Testis (tissue), 3 donors: ENCODE measurements around the gene CFAP57. TPM values are rescaled to one million over a fixed set of nuclear protein-coding genes. Genes with fewer than 3 reads are reported as not detected.

Experiments
- DNase-seq: peaks from one replicate; pipeline ENCODE4 v3.0.0-alpha.2; 2019
- H3K27ac ChIP-seq, 2 donors: fragments of 200-600 bp; sonication (generic); one replicate each; pipeline ENCODE4 v1.5.1; 2019
- H3K27me3 ChIP-seq: fragments of 200-600 bp; sonication (generic); one replicate; pipeline ENCODE4 v1.5.1; 2019
- H3K36me3 ChIP-seq: fragments of 200-600 bp; sonication (generic); one replicate; pipeline ENCODE4 v1.5.1; 2017; ENCODE audit warnings: low read depth; ENCODE audit errors: missing control alignments
- H3K4me1 ChIP-seq: fragments of 200-600 bp; sonication (generic); one replicate; pipeline ENCODE4 v1.5.1; 2019
- H3K4me3 ChIP-seq, 2 donors: fragments of 200-600 bp; sonication (generic); one replicate each; pipeline ENCODE4 v1.5.1; 2017 to 2019
- H3K9me3 ChIP-seq: fragments of 200-600 bp; sonication (generic); one replicate; pipeline ENCODE4 v1.5.1; 2017
- POLR2A ChIP-seq: fragments of 450-650 bp; IDR thresholded peaks from one replicate; pipeline ENCODE4 v1.6.1; 2017; ENCODE audit warnings: antibody characterized with exemption, mild to moderate bottlenecking, moderate library complexity
- WGBS, 2 donors: methylation state at CpG; one replicate each; pipeline ENCODE4 v1.1.5; 2018; 5-methylcytosine and 5-hydroxymethylcytosine counted together
- intact Hi-C: fragments of 100-400 bp; cut with DNase I; formaldehyde crosslinking; loops from one replicate; pipeline ENCODE4 v1.15.1; 2023; ENCODE audit warnings: low total_unique reads
- polyA plus RNA-seq: library from polyadenylated mRNA; stranded (reverse); fragments of 350-450 nt; fragmentation: Illumina TruSeq; extraction: RNeasy Lipid Tissue Mini Kit (QIAGEN cat#74804); gene quantifications from one replicate; pipeline ENCODE4 v1.2.3, GENCODE V29; 2014; ENCODE audit warnings: low read depth, low replicate concordance; ENCODE audit not compliant: insufficient read depth
- total RNA-seq, 2 donors: library from RNA; depleted of rRNA; stranded (reverse); fragments of >200 nt; gene quantifications; one replicate each; pipeline ENCODE4 v1.2.3, GENCODE V29; 2016
- TF ChIP-seq, protein P1 (sequence below), 3 experiments: fragments of 450-650 bp in 2 of 3; fragments of 200-600 bp in 1 of 3; sonication (generic) in 1 of 3; IDR thresholded peaks; one replicate each; pipeline ENCODE4 v1.5.1; 2016 to 2019; ENCODE audit warnings: antibody characterized with exemption in 3 of 3, mild to moderate bottlenecking in 2 of 3, moderate library complexity in 1 of 3

CFAP57 gene
- total and polyA plus RNA-seq, 3 donors from 2014 or later: 16.6 to 38.7 (median 22.9) TPM

GRCh38 chr1:43171312-43171875 lies 736 bp upstream of the CFAP57 start:
- DNase-seq: no peak
- Histone ChIP-seq H3K36me3 (no peaks in the 10 kb centered on the region), H3K27ac (no peak overlapping the region), H3K4me3 (peak overlapping the region; percentile 75 to 83), H3K27me3 (no peaks in the 10 kb centered on the region), H3K9me3 (no peaks in the 10 kb centered on the region), H3K4me1 (peaks cover 5% of the 10 kb centered on the region)
- WGBS, 2 donors: 16 to 18% methylated on average over 9 to 17 of the region's 17 CpGs
- TF ChIP-seq, protein P1, sequence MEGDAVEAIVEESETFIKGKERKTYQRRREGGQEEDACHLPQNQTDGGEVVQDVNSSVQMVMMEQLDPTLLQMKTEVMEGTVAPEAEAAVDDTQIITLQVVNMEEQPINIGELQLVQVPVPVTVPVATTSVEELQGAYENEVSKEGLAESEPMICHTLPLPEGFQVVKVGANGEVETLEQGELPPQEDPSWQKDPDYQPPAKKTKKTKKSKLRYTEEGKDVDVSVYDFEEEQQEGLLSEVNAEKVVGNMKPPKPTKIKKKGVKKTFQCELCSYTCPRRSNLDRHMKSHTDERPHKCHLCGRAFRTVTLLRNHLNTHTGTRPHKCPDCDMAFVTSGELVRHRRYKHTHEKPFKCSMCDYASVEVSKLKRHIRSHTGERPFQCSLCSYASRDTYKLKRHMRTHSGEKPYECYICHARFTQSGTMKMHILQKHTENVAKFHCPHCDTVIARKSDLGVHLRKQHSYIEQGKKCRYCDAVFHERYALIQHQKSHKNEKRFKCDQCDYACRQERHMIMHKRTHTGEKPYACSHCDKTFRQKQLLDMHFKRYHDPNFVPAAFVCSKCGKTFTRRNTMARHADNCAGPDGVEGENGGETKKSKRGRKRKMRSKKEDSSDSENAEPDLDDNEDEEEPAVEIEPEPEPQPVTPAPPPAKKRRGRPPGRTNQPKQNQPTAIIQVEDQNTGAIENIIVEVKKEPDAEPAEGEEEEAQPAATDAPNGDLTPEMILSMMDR (IDR thresholded peaks at IDR 0.05): no peak
- no peak for TF ChIP-seq POLR2A
- intact Hi-C loops: no loop called here

DNA sequence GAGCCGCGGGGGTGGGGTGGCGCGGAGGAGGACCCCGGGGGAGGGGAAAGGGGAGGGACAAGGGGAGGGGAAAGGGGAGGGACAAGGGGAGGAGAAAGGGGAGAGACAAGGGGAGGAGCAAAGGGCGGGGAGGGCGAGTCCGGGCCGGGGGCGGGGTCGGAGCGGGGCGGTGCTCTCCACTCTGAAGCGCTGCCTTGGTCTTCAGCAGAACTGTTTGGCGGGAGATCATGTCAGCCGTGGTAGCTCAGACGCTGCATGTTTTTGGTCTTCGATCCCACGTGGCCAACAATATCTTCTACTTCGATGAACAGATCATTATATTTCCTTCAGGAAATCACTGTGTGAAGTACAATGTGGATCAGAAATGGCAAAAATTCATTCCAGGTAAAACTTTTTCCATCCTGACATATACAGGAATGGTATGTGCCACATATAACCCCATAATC lies 420 bp downstream of the CFAP57 start:
- H3K27ac ChIP-seq: no peak overlapping the region
- 0 to 1% methylated on average over 20 of the region's 20 CpGs for WGBS, 2 donors
- DNase-seq: peak; percentile 91
- no peaks in the 10 kb centered on the region for H3K27me3 ChIP-seq
- peaks cover 5% of the 10 kb centered on the region for H3K4me1 ChIP-seq
- TF ChIP-seq, protein P1 (IDR thresholded peaks at IDR 0.05): no peak
- no peak for TF ChIP-seq POLR2A
- H3K36me3 ChIP-seq: no peaks in the 10 kb centered on the region
- intact Hi-C loops: no loop called here
- no peaks in the 10 kb centered on the region for H3K9me3 ChIP-seq
- H3K4me3 ChIP-seq: peak overlapping the region; percentile 75 to 83

DNA sequence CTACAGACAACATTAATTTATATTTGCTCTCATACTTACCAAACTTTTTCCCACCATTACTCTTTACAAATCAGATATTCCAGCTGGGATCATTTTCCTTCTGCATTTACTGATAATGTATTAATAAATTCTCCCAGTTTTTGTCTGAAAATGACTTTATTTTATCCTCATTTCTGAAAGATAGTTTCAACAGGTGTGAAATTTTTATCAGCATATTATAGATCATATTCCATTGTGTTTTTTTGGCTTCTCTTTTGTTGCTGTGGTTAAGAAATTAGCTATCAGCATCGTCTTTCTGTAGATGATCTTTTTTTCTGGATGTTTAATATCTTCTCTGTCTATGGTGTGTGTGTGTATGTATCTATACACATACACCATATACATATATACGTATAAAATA lies 2.7 kb downstream of the CFAP57 start:
- no peaks in the 10 kb centered on the region for H3K9me3 ChIP-seq

DNA sequence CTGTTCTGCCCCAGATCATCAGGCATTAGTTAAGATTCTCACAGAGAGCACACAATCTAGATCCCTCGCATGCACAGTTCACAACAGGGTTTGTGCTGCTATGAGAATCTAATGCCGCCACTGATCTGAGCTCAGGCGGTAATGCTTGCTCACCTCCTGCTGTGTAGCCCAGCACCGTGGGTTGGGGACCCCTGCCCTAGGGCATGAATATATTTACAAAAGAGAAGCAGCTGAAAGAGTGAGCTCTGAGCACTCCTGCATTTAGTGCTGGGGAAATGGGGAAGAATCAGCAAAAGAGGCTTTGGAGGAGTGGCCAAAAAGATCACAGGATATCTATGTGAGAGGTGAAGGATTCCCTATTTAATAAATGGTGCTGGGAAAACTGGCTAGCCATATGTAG lies 5.6 kb downstream of the CFAP57 start:
- H3K36me3 ChIP-seq: no peaks in the 10 kb centered on the region
- intact Hi-C loops: no loop called here
- WGBS, 2 donors: 70 to 74% methylated on average over 4 of the region's 4 CpGs

More for the DNA sequence above, 2.7 kb downstream of the CFAP57 start:
- Histone ChIP-seq H3K36me3 (no peaks in the 10 kb centered on the region), H3K27me3 (no peaks in the 10 kb centered on the region), H3K4me3 (no peak overlapping the region), H3K27ac (no peak overlapping the region), H3K4me1 (peaks cover 5% of the 10 kb centered on the region)
- no peak for TF ChIP-seq POLR2A
- TF ChIP-seq, protein P1 (IDR thresholded peaks at IDR 0.05): no peak
- DNase-seq: no peak
- 78 to 82% methylated on average over 2 of the region's 2 CpGs for WGBS, 2 donors
- intact Hi-C loops: no loop called here

More for the DNA sequence above, 5.6 kb downstream of the CFAP57 start:
- Histone ChIP-seq H3K4me1 (no peaks in the 10 kb centered on the region), H3K9me3 (no peaks in the 10 kb centered on the region), H3K27me3 (no peaks in the 10 kb centered on the region), H3K4me3 (no peak overlapping the region), H3K27ac (no peak overlapping the region)
- TF ChIP-seq, protein P1 (IDR thresholded peaks at IDR 0.05): no peak
- no peak for TF ChIP-seq POLR2A
- DNase-seq: no peak
